GM18873 (cell line): Measurements from ENCODE around the gene JADE2.
"Not testable (repeated sequence)": the region's sequence is repeated elsewhere in the genome, so short reads cannot be mapped to it uniquely, and the experiment has no call there.

Source experiments
- ATAC-seq: cut with Tn5 transposase; IDR thresholded peaks from one replicate; pipeline ENCODE4 v1.9.1; 2021; ENCODE audit warnings: mild to moderate bottlenecking, moderate library complexity, moderate number of reproducible peaks; ENCODE audit not compliant: unreplicated experiment, low FRiP score

JADE2 gene

DNA sequence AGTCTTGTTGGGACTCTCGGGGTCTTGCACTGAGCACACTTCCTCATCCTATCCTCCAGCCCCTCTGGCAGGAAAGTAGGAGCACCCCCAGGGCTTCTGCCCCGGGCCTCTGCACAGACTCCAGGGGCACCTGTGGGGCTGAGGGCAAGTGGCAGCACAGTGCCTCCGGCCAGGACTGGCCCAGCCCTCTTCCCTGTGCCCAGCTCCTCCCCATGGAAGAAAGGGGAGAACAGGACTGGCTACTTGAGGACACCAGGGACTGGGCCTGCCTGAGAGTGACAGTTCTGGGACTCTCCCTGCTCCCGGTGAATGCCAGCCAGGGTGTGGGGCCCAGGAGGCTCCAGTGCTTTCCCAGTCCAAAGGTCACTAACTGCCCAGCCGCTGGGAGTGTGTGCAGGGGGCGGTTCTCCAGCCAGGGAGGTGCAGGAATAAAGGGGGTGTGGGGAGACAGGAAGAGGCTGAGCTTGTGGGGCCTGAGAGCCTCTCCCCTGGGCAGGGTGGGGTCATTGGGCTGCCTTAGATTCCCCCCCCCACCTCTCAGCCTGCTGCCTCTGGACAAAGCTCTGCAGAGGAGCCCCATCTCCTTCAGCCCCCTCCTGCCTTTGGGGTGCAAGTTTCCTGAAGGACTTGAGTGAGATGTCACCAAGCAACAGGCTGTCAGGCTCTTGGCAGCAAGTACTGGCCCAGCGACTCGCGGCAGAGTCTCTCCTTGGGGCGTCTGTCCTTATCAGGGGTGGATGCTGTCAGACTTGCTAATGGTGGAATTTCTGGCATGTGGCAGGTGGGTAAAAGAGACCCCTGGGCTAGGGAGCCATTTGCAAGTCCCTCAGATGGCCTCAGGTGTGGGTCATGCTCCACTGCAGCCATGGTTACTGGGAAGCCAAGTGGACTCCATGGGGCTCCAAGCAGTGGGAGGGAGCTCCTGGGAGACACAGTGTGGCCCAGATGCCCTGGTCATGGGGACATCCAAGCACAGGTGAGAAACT, 19.1 kb upstream of the JADE2 start:
- ATAC-seq = no peak

DNA sequence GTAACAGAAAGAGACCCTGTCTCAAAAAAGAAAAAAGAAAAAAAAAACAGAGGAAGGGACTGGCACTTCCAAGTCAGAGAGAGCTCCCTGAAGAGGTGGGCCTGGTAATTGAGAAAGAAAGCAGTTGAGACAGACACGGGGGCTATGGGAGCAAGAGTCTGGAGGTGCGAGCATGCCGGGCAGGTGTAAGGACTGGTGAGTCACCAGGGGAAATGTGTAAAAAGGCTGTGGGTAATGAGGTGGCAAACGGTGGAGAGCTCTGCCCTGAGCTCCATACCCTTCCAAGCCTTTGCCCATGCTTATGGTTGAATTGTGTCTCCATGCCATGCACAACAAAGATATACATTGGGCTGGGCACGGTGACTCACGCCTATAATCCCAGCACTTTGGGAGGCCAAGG, 18.0 kb upstream of the JADE2 start:
- ATAC-seq = no peak

DNA sequence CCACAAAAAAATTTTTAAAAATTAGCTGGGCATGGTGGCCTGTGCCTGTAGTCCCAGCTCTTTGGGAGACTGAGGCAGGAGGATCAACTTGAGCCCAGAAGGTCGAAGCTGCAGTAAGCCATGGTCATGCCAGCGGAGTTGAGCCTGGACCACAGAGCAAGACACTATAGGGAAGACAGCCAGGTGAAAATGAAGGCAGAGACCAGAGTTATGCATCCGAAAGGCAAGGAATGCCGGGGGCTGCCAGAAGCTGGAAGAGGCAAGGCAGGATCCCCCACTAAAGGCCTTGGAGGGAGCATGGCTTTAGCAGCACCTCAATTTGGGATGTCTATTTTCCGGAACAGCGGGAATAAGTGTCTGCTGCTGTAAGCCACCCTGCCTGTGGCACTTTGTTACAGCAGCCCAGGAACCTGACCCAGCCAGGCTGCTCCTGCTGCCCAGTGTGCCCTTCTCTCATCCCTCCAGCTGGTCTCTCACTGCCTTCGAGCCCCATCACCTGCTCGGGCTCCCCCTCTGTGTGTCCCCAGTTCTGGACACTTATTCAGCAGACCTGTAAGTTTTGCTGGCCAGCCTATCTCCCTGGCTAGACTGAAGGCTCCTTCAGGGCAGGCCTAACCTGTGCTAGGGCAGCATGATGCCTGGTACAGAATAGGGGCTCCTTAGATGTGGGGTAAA, 16.8 kb upstream of the JADE2 start:
- no peak for ATAC-seq

DNA sequence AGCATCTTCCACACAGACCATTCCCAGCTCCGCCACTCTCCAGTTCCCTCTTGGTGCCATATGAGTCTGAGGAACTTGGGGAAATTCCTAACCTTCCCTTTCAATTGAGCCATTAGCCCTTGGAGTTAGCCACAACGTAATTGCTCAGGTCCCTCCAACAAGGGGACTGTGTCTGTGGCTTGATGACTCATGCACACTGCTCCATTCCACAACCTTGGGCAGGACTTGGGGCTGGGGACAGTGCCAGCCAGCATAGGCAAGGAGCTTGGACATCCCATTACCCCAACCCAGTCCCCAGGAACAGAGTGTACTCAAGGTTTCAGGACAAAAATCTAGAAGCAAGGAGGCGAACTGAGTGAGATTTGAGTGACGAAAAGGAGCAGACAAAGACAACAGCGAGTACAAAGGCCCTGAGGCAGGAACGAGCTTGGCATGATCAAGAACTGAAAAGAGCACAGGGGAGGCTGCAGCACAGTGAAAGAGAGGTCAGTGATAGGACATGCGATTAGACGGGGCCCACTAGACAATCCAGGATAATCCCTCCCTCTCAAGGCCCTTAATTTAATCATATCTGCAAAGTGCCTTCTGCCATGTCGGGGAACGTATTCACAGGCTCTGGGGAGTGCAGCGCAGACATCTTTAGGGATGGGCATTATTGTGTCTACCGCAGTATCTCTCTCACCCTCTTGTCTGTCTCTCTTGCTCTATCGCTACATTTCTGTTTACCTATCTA, 16.0 kb upstream of the JADE2 start:
- no peak for ATAC-seq

DNA sequence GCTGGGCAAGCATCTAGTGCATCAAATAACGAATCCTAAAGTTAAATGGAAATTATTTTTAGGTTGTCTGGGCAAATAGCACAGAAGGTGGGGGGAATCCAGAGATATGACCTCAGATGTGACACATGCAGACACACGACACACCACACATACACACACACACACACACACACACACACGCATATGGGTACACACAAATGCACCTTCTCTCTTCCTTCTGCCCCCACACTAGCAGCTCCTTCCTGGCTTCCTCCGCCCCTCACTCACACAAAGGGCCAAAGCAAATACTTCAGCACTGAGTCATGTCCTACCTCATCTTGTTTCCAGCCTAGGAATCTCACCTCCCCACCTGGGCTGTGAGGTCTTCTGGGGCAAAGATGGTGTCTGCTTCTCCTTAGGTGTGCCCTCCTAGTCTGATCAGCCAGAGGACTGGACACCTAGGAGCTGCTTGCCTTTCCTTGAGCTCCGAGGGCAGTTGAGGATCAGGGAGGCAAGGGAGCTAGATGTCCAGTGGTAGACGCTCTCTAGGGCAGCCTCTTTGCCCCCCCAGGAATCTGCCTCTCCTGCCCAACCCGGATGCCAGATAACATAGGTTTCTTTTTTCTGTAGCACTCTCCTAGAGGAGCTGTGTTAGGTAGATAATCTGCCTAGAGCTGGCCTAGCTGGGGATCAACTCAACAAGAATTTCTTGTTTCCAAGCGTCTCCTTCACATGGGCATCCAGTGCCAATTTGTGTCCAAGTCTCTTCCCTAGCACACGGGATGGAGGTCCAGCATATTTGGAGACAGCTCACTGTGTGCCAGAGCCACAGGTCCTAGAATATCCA, 14.3 kb upstream of the JADE2 start:
- ATAC-seq = no peak

DNA sequence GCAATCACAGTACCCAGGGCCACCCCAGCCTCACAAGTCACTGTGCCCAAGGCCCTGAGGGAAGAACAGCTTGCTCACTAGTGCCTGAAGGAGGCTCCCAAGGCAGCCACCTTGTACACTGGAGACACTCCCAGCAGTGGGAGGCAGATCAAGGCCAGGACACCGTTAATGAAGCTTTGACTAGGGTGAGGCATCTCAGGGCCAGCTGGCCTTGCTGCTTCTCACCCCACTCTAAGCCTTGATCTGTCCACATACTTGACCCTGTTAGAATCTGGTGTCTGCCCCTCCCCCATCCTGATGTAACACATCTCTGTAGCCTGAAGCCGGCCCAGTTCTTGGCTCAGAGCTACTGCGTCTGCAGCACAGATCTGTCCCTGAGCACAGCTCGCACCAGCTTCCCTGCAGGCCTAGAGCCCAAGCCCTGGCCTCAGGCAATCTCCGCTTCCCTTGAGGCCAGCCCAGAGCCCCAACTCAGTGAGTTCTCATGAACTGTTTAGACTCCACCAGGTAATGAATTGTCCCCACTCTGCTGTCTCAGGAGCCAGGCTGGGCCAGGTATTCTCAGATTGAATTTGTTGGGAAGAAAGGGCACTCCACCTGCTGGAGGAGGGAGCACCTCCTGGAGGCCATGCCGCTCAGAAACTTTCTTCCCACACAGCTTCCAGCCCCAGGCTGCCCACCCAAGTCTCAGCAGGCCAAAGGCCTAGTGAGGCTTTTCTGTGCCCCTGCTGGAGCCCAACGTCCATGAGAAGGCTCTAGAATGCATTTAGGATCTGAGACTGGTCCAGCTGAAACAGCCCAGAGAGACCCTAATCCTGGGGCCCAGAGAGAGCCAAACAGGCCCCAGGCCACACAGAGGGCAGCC, 13.4 kb upstream of the JADE2 start:
- ATAC-seq = no peak

DNA sequence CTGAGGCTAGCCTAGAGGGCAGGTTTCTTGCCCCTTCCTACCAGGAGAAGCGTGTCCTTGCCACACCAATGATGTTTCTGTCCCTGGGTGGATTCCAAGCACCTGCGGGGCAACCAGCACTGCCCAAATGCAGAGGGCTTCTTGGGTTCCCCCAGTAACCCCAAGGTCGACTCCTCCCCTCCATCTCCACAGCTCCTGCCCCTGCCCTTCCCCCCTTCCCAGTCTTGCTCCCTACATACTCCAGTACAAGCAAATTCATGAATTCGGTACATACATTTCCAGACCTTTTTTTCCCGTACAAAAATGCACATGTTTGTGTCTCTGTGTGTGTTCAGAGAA, 12.8 kb upstream of the JADE2 start:
- ATAC-seq = no peak

DNA sequence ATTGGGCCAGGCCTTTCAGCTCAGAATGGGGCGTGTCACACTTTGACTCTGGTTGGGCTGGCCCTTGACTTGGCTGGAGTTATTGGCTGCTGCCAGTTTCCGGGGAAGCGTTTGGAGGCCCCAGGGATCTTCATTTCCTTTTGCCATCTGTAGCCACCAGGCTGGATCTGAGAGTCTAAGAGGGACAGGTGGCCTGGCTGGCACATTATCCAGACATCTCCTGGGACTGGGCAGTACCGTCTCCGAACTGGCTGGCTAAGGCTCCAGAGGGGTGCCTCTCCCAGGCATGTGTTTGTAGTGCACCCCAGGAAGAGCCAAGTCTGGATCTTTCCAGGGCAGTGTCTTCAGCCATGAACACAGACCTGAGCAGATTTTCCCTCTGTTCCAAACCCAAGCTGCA, 9.7 kb upstream of the JADE2 start:
- no peak for ATAC-seq

DNA sequence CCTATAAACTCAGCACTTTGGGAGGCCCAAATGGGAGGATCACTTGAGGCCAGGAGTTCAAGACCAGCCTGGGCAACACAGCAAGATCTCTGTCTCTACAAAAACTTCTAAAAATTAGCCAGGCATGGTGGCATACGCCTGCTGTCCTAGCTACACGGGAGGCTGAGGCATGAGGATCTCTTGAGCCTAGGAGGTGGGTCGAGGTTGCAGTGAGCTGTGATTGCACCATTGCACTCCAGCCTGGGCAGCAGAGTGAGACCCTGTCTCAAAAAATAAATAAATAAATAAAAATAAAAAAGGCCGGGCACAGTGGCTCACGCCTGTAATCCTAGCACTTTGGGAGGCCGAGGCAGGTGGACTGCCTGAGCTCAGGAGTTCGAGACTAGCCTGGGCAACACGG, 8.5 kb upstream of the JADE2 start:
- not testable (repeated sequence) for ATAC-seq

DNA sequence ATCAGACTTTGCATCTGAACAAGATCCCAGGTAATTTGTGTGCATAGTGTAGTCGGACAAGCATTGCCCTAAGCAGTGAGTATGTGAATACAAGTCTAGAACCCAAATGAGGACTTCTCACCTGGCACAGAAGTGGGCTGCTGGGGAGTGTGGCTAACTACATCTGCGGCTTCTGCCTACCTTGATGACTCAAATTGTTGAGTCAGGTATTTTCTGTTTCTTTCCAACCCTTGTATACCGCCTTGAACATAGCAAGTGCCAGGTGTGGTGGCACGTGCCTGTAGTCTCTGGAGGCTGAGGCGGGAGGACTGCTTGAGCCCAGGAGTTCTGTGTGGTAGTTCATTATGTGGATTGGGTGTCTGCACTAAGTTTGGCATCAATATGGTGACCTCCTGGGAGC, 7.9 kb upstream of the JADE2 start:
- ATAC-seq = no peak

DNA sequence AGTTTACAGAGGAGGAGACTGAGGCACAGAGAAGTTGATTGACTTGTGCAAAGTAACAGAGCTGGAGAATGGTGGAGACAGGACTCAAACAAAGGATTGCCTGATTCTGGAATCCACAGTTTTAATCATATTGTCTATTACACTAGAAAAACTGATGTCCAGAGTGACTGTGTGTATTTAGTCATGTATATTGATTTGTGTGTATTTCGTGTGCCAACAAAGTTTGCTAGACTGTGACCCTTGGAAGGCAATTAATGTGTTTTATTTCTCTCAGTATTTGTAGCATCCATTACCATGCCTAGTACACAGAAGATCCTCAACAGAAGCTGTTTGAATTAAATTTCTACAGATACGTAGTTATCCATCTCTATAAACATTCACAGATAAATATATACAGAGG, 5.5 kb upstream of the JADE2 start:
- no peak for ATAC-seq

DNA sequence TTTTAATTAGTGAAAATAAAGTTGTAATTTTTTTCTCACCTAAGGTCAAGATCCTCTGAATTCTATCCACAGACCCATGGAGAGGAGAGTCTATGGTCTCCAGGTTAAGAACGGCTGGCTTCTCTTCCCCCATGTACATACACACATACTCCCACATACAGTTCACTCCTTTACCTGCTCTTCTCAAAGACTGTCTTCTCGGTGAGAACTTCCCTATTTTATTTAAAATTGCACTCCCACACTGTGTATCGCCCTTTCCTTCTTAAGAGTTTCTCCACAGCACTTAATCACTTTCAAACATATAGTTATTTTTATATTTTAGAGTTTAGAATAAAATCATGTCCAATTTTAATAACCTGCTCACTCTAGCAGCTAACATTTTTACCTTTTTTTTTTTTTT, 3.6 kb upstream of the JADE2 start:
- no peak for ATAC-seq

DNA sequence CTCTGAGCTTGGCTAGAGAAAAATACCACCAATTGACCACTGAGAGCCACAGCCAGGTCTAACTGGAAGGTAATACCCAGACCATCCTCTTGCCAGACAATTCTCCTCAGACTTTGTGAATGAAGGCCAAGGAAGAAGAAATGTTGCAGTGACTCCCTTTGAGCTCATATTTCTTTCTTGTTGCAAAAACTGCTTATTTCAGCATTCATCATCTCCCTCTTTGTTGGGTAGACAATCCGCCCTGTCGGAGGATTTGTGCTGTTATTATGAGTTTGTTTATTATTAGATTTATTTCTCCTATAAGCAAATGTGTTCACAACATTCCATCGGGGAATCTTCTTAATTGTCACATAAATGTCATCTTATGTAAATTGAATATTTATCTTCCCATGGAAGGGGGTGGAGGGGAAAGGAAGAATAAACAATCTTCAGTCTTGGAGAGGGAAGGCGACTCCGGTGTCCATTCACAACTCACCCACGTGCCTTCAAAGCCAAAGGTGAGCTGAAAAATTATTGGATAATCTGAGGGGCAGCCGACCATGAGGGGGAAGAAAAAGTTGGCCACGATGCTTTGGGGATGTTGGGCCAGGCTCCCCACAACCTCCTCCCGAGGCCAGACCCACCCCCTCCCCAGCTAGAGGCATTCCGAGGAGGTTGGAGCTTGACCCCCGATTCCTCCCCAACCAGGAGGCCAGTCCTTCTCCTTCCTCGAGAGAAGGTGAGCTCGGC, 1.8 kb upstream of the JADE2 start:
- no peak for ATAC-seq

DNA sequence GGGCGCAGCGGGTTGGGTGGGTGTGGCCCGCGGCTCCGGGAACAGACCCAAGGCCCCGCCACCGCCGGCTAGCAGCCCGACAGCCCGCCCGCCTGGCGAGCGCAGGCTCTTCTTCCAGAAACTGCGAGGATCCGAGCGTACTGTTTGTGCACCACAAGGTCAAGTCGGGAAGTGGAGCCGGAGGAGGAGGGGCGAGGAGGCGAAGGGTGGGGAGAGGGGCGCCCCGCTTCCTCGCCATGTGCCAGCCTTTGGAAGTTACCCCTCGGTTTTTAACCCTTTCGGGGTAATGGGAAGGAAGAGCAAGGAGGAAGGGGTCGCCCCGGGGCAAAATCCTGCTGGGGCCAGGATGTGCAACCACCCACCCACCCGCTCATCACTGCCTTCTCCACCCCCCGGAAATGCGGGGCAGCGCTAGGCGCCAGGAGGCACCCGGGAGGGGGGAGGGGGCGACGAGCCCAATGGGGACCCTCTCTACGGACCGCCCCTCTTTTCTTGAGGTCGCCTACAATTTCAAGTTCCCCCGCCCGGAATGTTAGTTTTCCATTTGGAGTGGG, 1.1 kb upstream of the JADE2 start:
- ATAC-seq = no peak

DNA sequence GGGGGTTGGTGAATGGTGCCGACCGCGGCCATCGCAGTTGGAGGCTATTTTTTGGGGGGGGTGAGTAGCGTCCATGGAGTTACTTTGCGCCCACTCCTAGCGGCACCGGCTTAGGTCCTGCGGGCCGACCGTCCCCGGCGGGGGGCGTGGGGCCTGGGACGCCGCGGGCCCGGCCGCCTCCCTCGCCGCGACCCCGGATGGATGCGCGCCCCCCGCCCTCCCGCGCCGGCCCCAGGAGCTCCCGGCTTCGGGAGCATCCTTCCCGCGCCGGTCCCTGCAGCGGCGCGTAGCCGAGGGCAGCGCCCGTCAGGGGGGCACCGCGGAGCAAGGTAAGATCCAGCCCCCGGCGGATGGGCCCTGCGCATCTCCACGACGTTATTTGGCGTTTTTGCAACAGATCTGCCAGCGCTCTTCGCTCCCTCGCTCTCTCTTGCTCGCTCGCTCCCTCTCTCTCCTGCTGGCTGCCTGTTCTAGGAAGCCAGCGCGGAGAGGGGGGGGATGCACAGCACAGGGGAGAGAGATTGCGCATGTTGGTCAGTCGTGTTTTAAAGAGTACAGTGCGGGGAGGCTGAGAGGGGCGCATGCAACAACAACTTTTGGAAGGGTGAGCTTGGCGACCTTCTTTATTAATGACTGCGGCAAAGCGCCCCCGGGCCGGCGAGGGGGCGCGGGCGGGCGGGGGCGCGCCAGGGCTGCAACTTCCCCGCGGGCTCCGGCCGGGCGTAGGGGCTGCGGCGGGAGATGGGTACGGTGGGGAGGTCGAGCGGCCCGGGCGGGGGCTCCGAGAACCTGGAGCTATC, 413 bp downstream of the JADE2 start:
- ATAC-seq = no peak

DNA sequence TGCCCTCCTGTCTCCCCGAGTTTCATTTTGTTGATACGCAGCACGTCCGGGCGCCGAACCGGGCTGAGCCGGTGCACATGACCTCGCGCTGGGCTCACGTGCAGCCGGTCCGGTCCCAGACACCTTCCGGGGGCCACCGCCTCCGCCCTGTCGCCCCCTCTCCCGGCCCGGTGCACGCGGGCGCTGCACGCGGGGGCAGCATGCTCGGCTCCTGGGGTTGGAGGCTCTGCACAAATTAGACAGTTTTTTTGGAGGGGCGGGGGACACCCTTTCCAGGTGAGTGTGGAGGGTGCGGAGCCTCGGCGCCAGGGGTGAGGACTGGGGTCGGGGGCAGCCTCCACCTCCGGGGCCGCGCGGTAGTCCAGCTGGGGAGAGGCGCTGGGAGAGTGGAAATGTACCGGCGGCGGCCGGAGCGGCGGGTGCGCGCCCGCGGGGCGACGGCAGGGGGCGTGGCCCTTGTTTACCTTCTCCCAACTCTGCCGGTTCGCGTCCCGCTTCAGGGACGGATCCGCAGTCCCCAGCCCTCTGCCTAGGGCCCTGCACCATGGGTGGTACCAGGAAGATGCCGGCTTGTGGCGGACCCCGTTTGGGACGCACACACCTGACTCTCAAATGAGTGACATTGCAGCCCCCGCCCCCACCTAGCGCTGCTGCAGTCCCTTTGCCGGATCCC, 1.1 kb downstream of the JADE2 start:
- no peak for ATAC-seq
